Progenitor cell of endocrine pancreas (in vitro differentiated cells): ENCODE results near the gene KAT8. TPM values are rescaled to one million over a fixed set of nuclear protein-coding genes. Genes with fewer than 3 reads are reported as not detected.

Experiments used
- DNase-seq: peaks from one replicate; pipeline ENCODE4 v3.0.0; 2021; ENCODE audit warnings: low spot score; ENCODE audit not compliant: unreplicated experiment
- H3K27ac Mint-ChIP-seq: 2 replicates; pipeline ENCODE4 v1.8.0; 2021; ENCODE audit warnings: mild to moderate bottlenecking, moderate library complexity, mixed read lengths
- H3K27me3 Mint-ChIP-seq: 2 replicates; pipeline ENCODE4 v1.8.0; 2021; ENCODE audit warnings: mixed read lengths
- H3K36me3 Mint-ChIP-seq: 2 replicates; pipeline ENCODE4 v1.8.0; 2022; ENCODE audit warnings: mixed read lengths; ENCODE audit not compliant: insufficient read depth
- H3K4me1 Mint-ChIP-seq: 2 replicates; pipeline ENCODE4 v1.8.0; 2021; ENCODE audit warnings: low read depth, mixed read lengths
- H3K4me3 Mint-ChIP-seq: 2 replicates; pipeline ENCODE4 v1.8.0; 2021; ENCODE audit warnings: low read depth, mild to moderate bottlenecking, moderate library complexity, mixed read lengths
- H3K9me3 Mint-ChIP-seq: 2 replicates; pipeline ENCODE4 v1.8.0; 2021; ENCODE audit warnings: low read depth, mixed read lengths
- CTCF ChIP-seq: fragments of 200-600 bp; sonication (generic); IDR thresholded peaks from one replicate; pipeline ENCODE4 v1.5.0; 2021; ENCODE audit warnings: antibody characterized with exemption, mild to moderate bottlenecking; ENCODE audit not compliant: unreplicated experiment
- total RNA-seq: library from RNA; stranded (reverse); gene quantifications from 2 replicates; pipeline ENCODE4 v1.2.1, GENCODE V29; 2021

Gene KAT8
- total RNA-seq, 1 donor from 2014 or later = 72.4 TPM

- Mint-ChIP-seq H3K9me3 (no peaks in the 10 kb centered on the region), H3K4me3 (peak overlapping the region; percentile 29), H3K36me3 (peaks cover 7% of the 10 kb centered on the region), H3K4me1 (peaks cover 8% of the 10 kb centered on the region), H3K27me3 (no peaks in the 10 kb centered on the region), H3K27ac (no peak overlapping the region)
- DNase-seq = no peak
- no peak for TF ChIP-seq CTCF
Observed at GRCh38 chr16:31113121-31114120, 4.0 kb upstream of the KAT8 start.

- H3K36me3 Mint-ChIP-seq = peaks cover 9% of the 10 kb centered on the region
- no peaks in the 10 kb centered on the region for H3K27me3 Mint-ChIP-seq
- H3K4me3 Mint-ChIP-seq = no peak overlapping the region
- H3K4me1 Mint-ChIP-seq = peaks cover 12% of the 10 kb centered on the region
- H3K9me3 Mint-ChIP-seq = no peaks in the 10 kb centered on the region
- no peak for TF ChIP-seq CTCF
- no peak overlapping the region for H3K27ac Mint-ChIP-seq
- no peak for DNase-seq
Observed at GRCh38 chr16:31114468-31114867, 3.0 kb upstream of the KAT8 start.

GRCh38 chr16:31118223-31119155 lies 1.0 kb downstream of the KAT8 start:
- H3K27ac Mint-ChIP-seq = peak overlapping the region; percentile 96
- H3K27me3 Mint-ChIP-seq = no peaks in the 10 kb centered on the region
- peaks cover 13% of the 10 kb centered on the region for H3K36me3 Mint-ChIP-seq
- peaks cover 11% of the 10 kb centered on the region for H3K4me1 Mint-ChIP-seq
- peak overlapping the region; percentile 85 for H3K4me3 Mint-ChIP-seq
- H3K9me3 Mint-ChIP-seq = no peaks in the 10 kb centered on the region
- TF ChIP-seq CTCF = no peak
- no peak for DNase-seq

GRCh38 chr16:31120129-31120528 lies 2.7 kb downstream of the KAT8 start:
- Mint-ChIP-seq H3K27me3 (no peaks in the 10 kb centered on the region), H3K4me3 (no peak overlapping the region), H3K27ac (no peak overlapping the region), H3K36me3 (peaks cover 13% of the 10 kb centered on the region), H3K4me1 (peaks cover 11% of the 10 kb centered on the region), H3K9me3 (no peaks in the 10 kb centered on the region)
- DNase-seq = no peak
- no peak for TF ChIP-seq CTCF

GRCh38 chr16:31125844-31126243 lies 8.4 kb downstream of the KAT8 start:
- Mint-ChIP-seq H3K27me3 (no peaks in the 10 kb centered on the region), H3K27ac (peak overlapping the region; percentile 60), H3K36me3 (peaks cover 13% of the 10 kb centered on the region)

More at GRCh38 chr16:31125844-31126243, 8.4 kb downstream of the KAT8 start:
- no peak for DNase-seq
- no peak overlapping the region for H3K4me3 Mint-ChIP-seq
- H3K4me1 Mint-ChIP-seq = peaks cover 6% of the 10 kb centered on the region
- no peaks in the 10 kb centered on the region for H3K9me3 Mint-ChIP-seq
- no peak for TF ChIP-seq CTCF
